CD4-positive, alpha-beta T cell treated with Interleukin-2 at 100 ng/mL for 4 hours (primary cell): Measurements from ENCODE around the gene SSX2B.
"Not testable (repeated sequence)": the region's sequence is repeated elsewhere in the genome, so short reads cannot be mapped to it uniquely, and the experiment has no call there.

ENCODE experiments used
- DNase-seq: peaks from one replicate; pipeline ENCODE4 v3.0.0-alpha.2; 2020; ENCODE audit warnings: low spot score

SSX2B gene

GRCh38 chrX:52750952-52751351 lies at the start of gene SSX2B:
Gene SSX2B, plus strand, starts transcription at chrX:52751252. Its CDS starts 1,429 bp downstream, at chrX:52752681.
- not testable (repeated sequence) for DNase-seq

- DNase-seq = not testable (repeated sequence)
These were observed 44.0 kb upstream of the SSX2B start, which contains the start of gene SSX2 for GRCh38 chrX:52707078-52707477. Gene SSX2, minus strand, starts transcription at chrX:52707178. Its CDS starts 1,429 bp downstream, at chrX:52705749.

GRCh38 chrX:52765983-52766382 lies 14.9 kb downstream of the SSX2B start:
- DNase-seq = not testable (repeated sequence)

GRCh38 chrX:52773504-52773903 lies 22.5 kb downstream of the SSX2B start:
- DNase-seq = not testable (repeated sequence)

GRCh38 chrX:52797327-52797726 lies 46.3 kb downstream of the SSX2B start, which contains the start of gene SPANXN5:
Gene SPANXN5, minus strand, starts transcription at chrX:52797427. Its CDS starts 79 bp downstream, at chrX:52797348.
- DNase-seq = not testable (repeated sequence)

- not testable (repeated sequence) for DNase-seq
These were observed 53.8 kb downstream of the SSX2B start for GRCh38 chrX:52804876-52805275.
